GM18951 (cell line): ENCODE measurements around the gene LRCOL1.

Experiments used
- POLR2A ChIP-seq: IDR thresholded peaks from 4 replicates; pipeline ENCODE4 v1.6.1; 2011; ENCODE audit warnings: mild to moderate bottlenecking; ENCODE audit not compliant: insufficient read length, insufficient read depth; ENCODE audit errors: extremely low read depth
- in situ Hi-C: fragments of 300-500 bp; cut with MboI; formaldehyde crosslinking; loops from one replicate; pipeline ENCODE4 v1.12.0; 2022; ENCODE audit warnings: low sequenced_read_pairs, mixed read lengths, inconsistent platforms; ENCODE audit not compliant: unreplicated experiment

The LRCOL1 gene

GRCh38 chr12:132560614-132561426, 49.6 kb downstream of the LRCOL1 start:
- no peak for TF ChIP-seq POLR2A
- in situ Hi-C loops: no loop called here

GRCh38 chr12:132560364-132560613, 50.1 kb downstream of the LRCOL1 start:
- no peak for TF ChIP-seq POLR2A
- in situ Hi-C loops: no loop called here

GRCh38 chr12:132559652-132560363, 50.6 kb downstream of the LRCOL1 start:
- in situ Hi-C loops: no loop called here

GRCh38 chr12:132558861-132559623, 51.3 kb downstream of the LRCOL1 start:
- no peak for TF ChIP-seq POLR2A
- in situ Hi-C loops: no loop called here

More at GRCh38 chr12:132559652-132560363, 50.6 kb downstream of the LRCOL1 start:
- peak; percentile 32 for TF ChIP-seq POLR2A

GRCh38 chr12:132558042-132558856, 52.1 kb downstream of the LRCOL1 start:
- in situ Hi-C loops: no loop called here
- no peak for TF ChIP-seq POLR2A

- in situ Hi-C loops: no loop called here
- no peak for TF ChIP-seq POLR2A
Measured at GRCh38 chr12:132557291-132558015, 52.9 kb downstream of the LRCOL1 start.

GRCh38 chr12:132556801-132557200, 53.6 kb downstream of the LRCOL1 start:
- in situ Hi-C loops: no loop called here
- TF ChIP-seq POLR2A: no peak

- in situ Hi-C loops: no loop called here
- no peak for TF ChIP-seq POLR2A
Measured at GRCh38 chr12:132556216-132556615, 54.2 kb downstream of the LRCOL1 start.

GRCh38 chr12:132555686-132556085, 54.7 kb downstream of the LRCOL1 start:
- in situ Hi-C loops: no loop called here
- no peak for TF ChIP-seq POLR2A

GRCh38 chr12:132554845-132555630, 55.3 kb downstream of the LRCOL1 start:
- TF ChIP-seq POLR2A: no peak
- in situ Hi-C loops: no loop called here
